Spleen (tissue), 11 donors: Measurements from ENCODE around the gene FRMD4B. TPM values are rescaled to one million over a fixed set of nuclear protein-coding genes. Genes with fewer than 3 reads are reported as not detected.

Experiments
- DNase-seq: peaks from one replicate; pipeline ENCODE4 v3.0.0-alpha.2; 2020
- H3K27ac ChIP-seq, 8 donors: fragments of 200-600 bp; sonication (generic) in 7 of 8; 1 replicate in 4 of 8; 2 replicates in 4 of 8; pipeline versions ENCODE4 v1.5.0 to v1.8.0; 2016 to 2021; ENCODE audit warnings: inconsistent platforms in 4 of 8, mild to moderate bottlenecking in 4 of 8, moderate library complexity in 1 of 8
- H3K27me3 ChIP-seq, 7 donors: fragments of 200-600 bp; sonication (generic) in 6 of 7; replicated peaks in 1 of 7; 1 replicate in 4 of 7; 2 replicates in 3 of 7; pipeline versions ENCODE4 v1.5.0 to v1.8.0; 2016 to 2021; ENCODE audit warnings: inconsistent platforms in 3 of 7, mild to moderate bottlenecking in 1 of 7
- H3K36me3 ChIP-seq, 6 donors: fragments of 200-600 bp; sonication (generic) in 5 of 6; 1 replicate in 4 of 6; 2 replicates in 2 of 6; pipeline versions ENCODE4 v1.5.0 to v1.8.0; 2016 to 2021; ENCODE audit warnings: inconsistent platforms in 2 of 6
- H3K4me1 ChIP-seq, 6 donors: fragments of 200-600 bp; sonication (generic) in 5 of 6; 1 replicate in 3 of 6; 2 replicates in 3 of 6; pipeline versions ENCODE4 v1.5.0 to v1.8.0; 2016 to 2021; ENCODE audit warnings: inconsistent platforms in 3 of 6
- H3K4me3 ChIP-seq, 8 donors: fragments of 200-600 bp; sonication (generic) in 7 of 8; 1 replicate in 4 of 8; 2 replicates in 4 of 8; pipeline versions ENCODE4 v1.5.0 to v1.8.0; 2016 to 2021; ENCODE audit warnings: inconsistent platforms in 4 of 8, mild to moderate bottlenecking in 4 of 8, moderate library complexity in 2 of 8
- H3K9me3 ChIP-seq, 8 donors: fragments of 200-600 bp; sonication (generic) in 7 of 8; 1 replicate in 4 of 8; 2 replicates in 4 of 8; pipeline versions ENCODE4 v1.5.0 to v1.8.0; 2016 to 2021; ENCODE audit warnings: inconsistent platforms in 4 of 8
- POLR2A ChIP-seq, 3 donors: fragments of 450-650 bp; IDR thresholded peaks; one replicate each; pipeline ENCODE4 v1.5.1; 2017; ENCODE audit warnings: antibody characterized with exemption in 3 of 3, mild to moderate bottlenecking in 1 of 3
- POLR2AphosphoS5 ChIP-seq, 3 donors: sonication (generic); formaldehyde crosslinking; IDR thresholded peaks; one replicate each; pipeline ENCODE4 v1.5.1; 2017; ENCODE audit warnings: antibody characterized with exemption in 3 of 3
- WGBS, 5 donors: extraction: QIAGEN DNeasy Blood & Tissue Kit in 3 of 5; methylation state at CpG; one replicate each; pipeline versions ENCODE4 v1.1.5 to v1.1.7; 2013 to 2018; 5-methylcytosine and 5-hydroxymethylcytosine counted together
- intact Hi-C: fragments of 100-400 bp; cut with DNase I; formaldehyde crosslinking; loops from one replicate; pipeline ENCODE4 v1.15.0; 2023; ENCODE audit warnings: low total_unique reads
- polyA plus RNA-seq, 3 donors: library from polyadenylated mRNA; stranded (reverse); fragments of 200-250 nt; gene quantifications; one replicate each; pipeline ENCODE4 v1.2.1, GENCODE V29; 2013
- total RNA-seq, 7 donors: library from RNA; depleted of rRNA in 3 of 7; stranded (reverse); fragments of >200 nt in 3 of 7; fragmentation: NEBNext Ultra II Directional in 4 of 7; extraction: Animal tissue kit (Norgen Biotek cat#: 25700) in 4 of 7; gene quantifications; one replicate each; pipeline versions ENCODE4 v1.1.0 to v1.2.1, GENCODE V29; 2016 to 2021
- TF ChIP-seq, protein P1 (sequence below), 11 experiments: fragments of 200-600 bp in 7 of 11; fragments of 450-650 bp in 4 of 11; sonication (generic) in 4 of 11; IDR thresholded peaks in 8 of 11; conservative IDR thresholded peaks in 3 of 11; 1 replicate in 7 of 11; 2 replicates in 4 of 11; pipeline versions ENCODE4 v1.4.0 to v1.8.0; 2016 to 2021; ENCODE audit warnings: antibody characterized with exemption in 11 of 11, inconsistent platforms in 4 of 11, mild to moderate bottlenecking in 1 of 11
- donor health status: healthy with polysubstance abuse.
- donor health status: DM: no; HTN: no; CAD: no; lungs with moderate emphysema.
- donor health status: DM: no; HTN: no; CAD: no.
- donor health status: Bipolar disorder and iron deficiency.
- donor health status: healthy.
- donor health status: DM: no; HTN: no; CAD: no.
- donor health status: DM: yes; HTN: yes; CAD: no.

The FRMD4B gene
- total and polyA plus RNA-seq, 10 donors = 8.1 to 143 (median 112) TPM

DNA sequence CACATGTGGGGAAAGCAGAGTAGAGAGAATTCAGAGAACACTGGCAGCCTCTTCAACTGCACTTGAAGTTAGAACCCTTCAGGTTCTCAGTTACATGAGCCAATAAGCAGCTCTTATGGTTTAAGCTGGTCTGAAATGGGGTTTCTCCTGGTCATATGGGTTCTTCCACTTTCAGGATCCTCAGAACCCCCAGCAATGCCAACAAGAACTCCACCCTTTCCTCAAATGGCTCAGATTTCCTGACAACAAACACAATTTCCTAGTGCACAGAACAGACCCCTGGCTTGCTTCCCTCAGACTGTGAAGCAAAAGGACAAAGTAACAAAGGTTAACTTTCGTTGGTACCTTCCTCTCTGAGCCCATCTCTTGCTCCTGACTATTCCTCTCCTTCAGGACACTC lies 23.9 kb upstream of the FRMD4B start:
- intact Hi-C loops = loop anchor here (5.0 kb wide), 1 partner anchor 88 kb away; no protein-coding TSS in a partner anchor
- Histone ChIP-seq H3K9me3 (peaks cover 0 to 12% (median 7%) of the 10 kb centered on the region in 8 donors), H3K4me1 (peaks cover 0 to 28% (median 6%) of the 10 kb centered on the region in 6 donors), H3K27ac (peak overlapping the region in 7 of 8 donors; percentile 31 to 78 (median 66)), H3K27me3 (no peaks in the 10 kb centered on the region), H3K4me3 (peak overlapping the region in 1 of 8 donors; percentile 24), H3K36me3 (peaks cover 0 to 4% (median 0%) of the 10 kb centered on the region in 6 donors)
- TF ChIP-seq POLR2AphosphoS5 (IDR thresholded peaks at IDR 0.05) = peak in 1 of 3 donors; percentile 19
- no peak for TF ChIP-seq POLR2A (IDR thresholded peaks at IDR 0.05)
- 55 to 83% (median 75%) methylated on average over 1 of the region's 1 CpG for WGBS, 5 donors
- DNase-seq = no peak

DNA sequence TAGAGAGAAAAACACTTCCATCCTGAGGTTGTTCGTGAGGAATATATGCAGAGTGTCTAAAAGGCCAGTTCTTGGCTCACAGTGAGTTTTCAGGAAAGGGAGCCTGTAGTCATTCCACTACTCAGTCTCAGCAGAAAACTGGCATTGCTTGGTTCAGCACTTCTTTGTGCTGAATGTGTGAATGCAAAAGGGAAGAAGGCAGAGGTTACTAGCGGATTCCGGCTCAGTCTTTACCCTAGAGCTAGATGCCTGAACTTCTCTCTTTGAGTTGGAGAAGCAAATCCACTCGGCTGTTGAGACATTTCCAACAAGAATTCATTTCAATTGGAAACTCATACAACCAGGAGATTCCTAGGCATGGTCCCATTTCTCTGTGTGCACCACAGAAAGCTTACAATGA lies 23.1 kb upstream of the FRMD4B start:
- Histone ChIP-seq H3K9me3 (peaks cover 0 to 15% (median 9%) of the 10 kb centered on the region in 8 donors), H3K27me3 (no peaks in the 10 kb centered on the region), H3K4me1 (peaks cover 0 to 28% (median 6%) of the 10 kb centered on the region in 6 donors), H3K4me3 (no peak overlapping the region), H3K27ac (peak overlapping the region in 6 of 8 donors; percentile 58 to 78 (median 70)), H3K36me3 (peaks cover 0 to 4% (median 0%) of the 10 kb centered on the region in 6 donors)
- no peak for DNase-seq
- peak in 1 of 3 donors; percentile 58 for TF ChIP-seq POLR2AphosphoS5 (IDR thresholded peaks at IDR 0.05)
- TF ChIP-seq, protein P1, sequence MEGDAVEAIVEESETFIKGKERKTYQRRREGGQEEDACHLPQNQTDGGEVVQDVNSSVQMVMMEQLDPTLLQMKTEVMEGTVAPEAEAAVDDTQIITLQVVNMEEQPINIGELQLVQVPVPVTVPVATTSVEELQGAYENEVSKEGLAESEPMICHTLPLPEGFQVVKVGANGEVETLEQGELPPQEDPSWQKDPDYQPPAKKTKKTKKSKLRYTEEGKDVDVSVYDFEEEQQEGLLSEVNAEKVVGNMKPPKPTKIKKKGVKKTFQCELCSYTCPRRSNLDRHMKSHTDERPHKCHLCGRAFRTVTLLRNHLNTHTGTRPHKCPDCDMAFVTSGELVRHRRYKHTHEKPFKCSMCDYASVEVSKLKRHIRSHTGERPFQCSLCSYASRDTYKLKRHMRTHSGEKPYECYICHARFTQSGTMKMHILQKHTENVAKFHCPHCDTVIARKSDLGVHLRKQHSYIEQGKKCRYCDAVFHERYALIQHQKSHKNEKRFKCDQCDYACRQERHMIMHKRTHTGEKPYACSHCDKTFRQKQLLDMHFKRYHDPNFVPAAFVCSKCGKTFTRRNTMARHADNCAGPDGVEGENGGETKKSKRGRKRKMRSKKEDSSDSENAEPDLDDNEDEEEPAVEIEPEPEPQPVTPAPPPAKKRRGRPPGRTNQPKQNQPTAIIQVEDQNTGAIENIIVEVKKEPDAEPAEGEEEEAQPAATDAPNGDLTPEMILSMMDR (IDR thresholded peaks at IDR 0.05 in 8 of 11, conservative IDR thresholded peaks at IDR 0.05 in 3 of 11) = no peak
- WGBS, 5 donors = 60 to 92% (median 71%) methylated on average over 4 of the region's 4 CpGs
- intact Hi-C loops = no loop called here

DNA sequence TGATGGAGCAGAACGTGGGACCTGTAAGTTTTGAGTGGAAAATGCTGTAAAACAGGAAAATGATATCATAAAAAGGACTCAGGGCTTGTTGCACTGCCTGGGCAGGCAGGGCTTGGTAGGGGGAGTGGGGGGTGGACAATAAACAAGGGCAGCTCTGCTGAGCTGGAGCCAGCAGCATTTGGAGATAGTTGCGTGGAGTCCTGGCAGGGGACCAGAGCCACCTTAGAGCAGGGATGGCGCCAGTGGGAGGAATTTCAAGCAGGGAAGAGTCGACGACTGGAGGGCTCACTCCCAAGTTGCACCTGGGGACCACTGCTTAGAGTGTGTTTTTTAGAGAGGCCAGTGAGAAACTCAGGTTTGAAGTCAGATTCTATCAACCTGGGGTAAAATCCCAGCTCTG lies 22.7 kb upstream of the FRMD4B start:
- peaks cover 0 to 4% (median 0%) of the 10 kb centered on the region in 6 donors for H3K36me3 ChIP-seq
- intact Hi-C loops = no loop called here
- TF ChIP-seq POLR2AphosphoS5 (IDR thresholded peaks at IDR 0.05) (no peak), POLR2A (IDR thresholded peaks at IDR 0.05) (no peak)
- TF ChIP-seq, protein P1 (IDR thresholded peaks at IDR 0.05 in 8 of 11, conservative IDR thresholded peaks at IDR 0.05 in 3 of 11) = no peak
- 75 to 93% (median 85%) methylated on average over 5 of the region's 5 CpGs for WGBS, 5 donors
- H3K27ac ChIP-seq = peak overlapping the region in 5 of 8 donors; percentile 58 to 75 (median 62)
- DNase-seq = no peak
- peaks cover 0 to 15% (median 9%) of the 10 kb centered on the region in 8 donors for H3K9me3 ChIP-seq
- peaks cover 0 to 28% (median 6%) of the 10 kb centered on the region in 6 donors for H3K4me1 ChIP-seq
- no peak overlapping the region for H3K4me3 ChIP-seq
- H3K27me3 ChIP-seq = no peaks in the 10 kb centered on the region

DNA sequence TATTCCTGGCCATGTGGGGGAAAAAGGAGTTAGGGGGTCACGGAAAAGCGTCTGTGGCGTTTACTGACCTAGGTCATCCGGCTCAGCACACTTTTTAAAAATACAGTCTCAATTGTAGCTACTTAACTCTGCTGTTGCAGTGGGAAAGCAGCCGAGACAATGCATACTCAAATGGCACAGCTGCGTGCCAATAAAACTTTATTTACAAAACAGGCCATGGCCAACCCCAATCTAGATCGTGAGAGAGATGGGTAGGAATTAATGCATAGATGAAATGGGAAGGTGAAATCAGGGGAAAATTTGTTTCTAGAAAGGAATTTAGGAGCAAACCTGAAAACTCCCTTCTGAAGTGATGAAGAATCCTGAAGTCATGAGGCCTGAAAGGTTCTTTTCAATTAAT lies 22.0 kb upstream of the FRMD4B start:
- no peak overlapping the region for H3K4me3 ChIP-seq
- peaks cover 0 to 15% (median 9%) of the 10 kb centered on the region in 8 donors for H3K9me3 ChIP-seq
- H3K36me3 ChIP-seq = peaks cover 0 to 4% (median 0%) of the 10 kb centered on the region in 6 donors
- intact Hi-C loops = no loop called here
- WGBS, 5 donors = 91 to 95% (median 93%) methylated on average over 7 of the region's 7 CpGs
- H3K4me1 ChIP-seq = peaks cover 0 to 28% (median 6%) of the 10 kb centered on the region in 6 donors
- TF ChIP-seq POLR2A (IDR thresholded peaks at IDR 0.05) (no peak), POLR2AphosphoS5 (IDR thresholded peaks at IDR 0.05) (no peak)
- DNase-seq = no peak
- peak overlapping the region in 3 of 8 donors; percentile 60 to 74 (median 62) for H3K27ac ChIP-seq
- no peaks in the 10 kb centered on the region for H3K27me3 ChIP-seq

DNA sequence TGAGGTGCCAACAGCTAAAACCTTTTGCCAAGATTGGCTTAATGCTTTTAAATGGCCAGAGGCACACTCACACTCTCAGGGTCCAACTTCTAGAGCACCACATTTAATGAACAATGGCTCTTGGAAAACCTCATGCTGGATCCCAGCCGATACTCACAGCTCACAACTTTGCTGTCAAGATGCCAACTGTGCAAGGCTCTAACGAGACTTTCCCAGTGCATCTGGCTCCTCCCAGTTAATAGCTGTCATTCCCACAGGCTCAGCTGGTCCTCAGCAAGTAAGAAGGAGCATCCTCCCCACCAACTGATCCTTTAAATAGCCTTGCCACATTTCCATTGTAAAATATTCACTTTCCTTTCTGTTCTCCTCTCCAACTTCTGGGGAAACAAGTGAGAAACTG lies 20.3 kb upstream of the FRMD4B start:
- no peak overlapping the region for H3K27ac ChIP-seq
- DNase-seq = no peak
- H3K4me1 ChIP-seq = peaks cover 0 to 23% (median 6%) of the 10 kb centered on the region in 6 donors
- no peak overlapping the region for H3K4me3 ChIP-seq
- TF ChIP-seq POLR2AphosphoS5 (IDR thresholded peaks at IDR 0.05) (no peak), POLR2A (IDR thresholded peaks at IDR 0.05) (no peak)
- peaks cover 0 to 15% (median 9%) of the 10 kb centered on the region in 8 donors for H3K9me3 ChIP-seq
- intact Hi-C loops = no loop called here
- 53 to 85% (median 73%) methylated on average over 2 of the region's 2 CpGs for WGBS, 5 donors
- no peaks in the 10 kb centered on the region for H3K27me3 ChIP-seq
- H3K36me3 ChIP-seq = peaks cover 0 to 4% (median 0%) of the 10 kb centered on the region in 6 donors
